HL-60 (cell line): ENCODE measurements around the gene STRADB.

Experiments
- CTCF ChIP-seq: IDR thresholded peaks from one replicate; pipeline ENCODE4 v1.5.1; 2011; ENCODE audit warnings: low read length, control low read depth, inconsistent platforms; ENCODE audit not compliant: insufficient read depth
- GABPA ChIP-seq: IDR thresholded peaks from 2 replicates; pipeline ENCODE4 v1.6.1; 2012; ENCODE audit warnings: low read depth
- REST ChIP-seq: IDR thresholded peaks from 2 replicates; pipeline ENCODE4 v1.6.1; 2012; ENCODE audit warnings: low read depth; ENCODE audit not compliant: insufficient replicate concordance
- SPI1 ChIP-seq: IDR thresholded peaks from 2 replicates; pipeline ENCODE4 v1.6.1; 2012; ENCODE audit warnings: low read depth, mild to moderate bottlenecking, borderline replicate concordance

- TF ChIP-seq GABPA (no peak), CTCF (no peak), REST (no peak), SPI1 (no peak)
These were observed 49.0 kb downstream of the STRADB start for GRCh38 chr2:201500534-201500933.
